Progenitor cell of endocrine pancreas (in vitro differentiated cells): ENCODE measurements around the gene TOB2. TPM values are rescaled to one million over a fixed set of nuclear protein-coding genes. Genes with fewer than 3 reads are reported as not detected.

Source experiments
- DNase-seq: peaks from one replicate; pipeline ENCODE4 v3.0.0; 2021; ENCODE audit warnings: low spot score; ENCODE audit not compliant: unreplicated experiment
- H3K27ac Mint-ChIP-seq: 2 replicates; pipeline ENCODE4 v1.8.0; 2021; ENCODE audit warnings: mild to moderate bottlenecking, moderate library complexity, mixed read lengths
- H3K27me3 Mint-ChIP-seq: 2 replicates; pipeline ENCODE4 v1.8.0; 2021; ENCODE audit warnings: mixed read lengths
- H3K36me3 Mint-ChIP-seq: 2 replicates; pipeline ENCODE4 v1.8.0; 2022; ENCODE audit warnings: mixed read lengths; ENCODE audit not compliant: insufficient read depth
- H3K4me1 Mint-ChIP-seq: 2 replicates; pipeline ENCODE4 v1.8.0; 2021; ENCODE audit warnings: low read depth, mixed read lengths
- H3K4me3 Mint-ChIP-seq: 2 replicates; pipeline ENCODE4 v1.8.0; 2021; ENCODE audit warnings: low read depth, mild to moderate bottlenecking, moderate library complexity, mixed read lengths
- H3K9me3 Mint-ChIP-seq: 2 replicates; pipeline ENCODE4 v1.8.0; 2021; ENCODE audit warnings: low read depth, mixed read lengths
- CTCF ChIP-seq: fragments of 200-600 bp; sonication (generic); IDR thresholded peaks from one replicate; pipeline ENCODE4 v1.5.0; 2021; ENCODE audit warnings: antibody characterized with exemption, mild to moderate bottlenecking; ENCODE audit not compliant: unreplicated experiment
- total RNA-seq: library from RNA; stranded (reverse); gene quantifications from 2 replicates; pipeline ENCODE4 v1.2.1, GENCODE V29; 2021

TOB2 gene
- total RNA-seq, 1 donor from 2014 or later, result 72.4 TPM

- Mint-ChIP-seq H3K9me3 (no peaks in the 10 kb centered on the region), H3K36me3 (no peaks in the 10 kb centered on the region), H3K4me1 (peaks cover 8% of the 10 kb centered on the region), H3K27ac (peak overlapping the region; percentile 21), H3K4me3 (no peak overlapping the region), H3K27me3 (no peaks in the 10 kb centered on the region)
- TF ChIP-seq CTCF, result no peak
- no peak for DNase-seq
Measured at GRCh38 chr22:41487037-41487935, 40.7 kb upstream of the TOB2 start.

- Mint-ChIP-seq H3K9me3 (no peaks in the 10 kb centered on the region), H3K27ac (no peak overlapping the region), H3K27me3 (no peaks in the 10 kb centered on the region), H3K36me3 (no peaks in the 10 kb centered on the region), H3K4me3 (no peak overlapping the region), H3K4me1 (peaks cover 5% of the 10 kb centered on the region)
- TF ChIP-seq CTCF, result no peak
- DNase-seq, result no peak
Measured at GRCh38 chr22:41485033-41485432, 38.4 kb upstream of the TOB2 start.

- no peak overlapping the region for H3K4me3 Mint-ChIP-seq
- H3K4me1 Mint-ChIP-seq, result peaks cover 3% of the 10 kb centered on the region
- no peak for TF ChIP-seq CTCF
- H3K27me3 Mint-ChIP-seq, result no peaks in the 10 kb centered on the region
- no peaks in the 10 kb centered on the region for H3K9me3 Mint-ChIP-seq
- no peaks in the 10 kb centered on the region for H3K36me3 Mint-ChIP-seq
- no peak for DNase-seq
- peak overlapping the region; percentile 72 for H3K27ac Mint-ChIP-seq
Measured at GRCh38 chr22:41482319-41482935, 35.8 kb upstream of the TOB2 start.

- Mint-ChIP-seq H3K4me3 (no peak overlapping the region), H3K36me3 (no peaks in the 10 kb centered on the region), H3K9me3 (no peaks in the 10 kb centered on the region), H3K27me3 (no peaks in the 10 kb centered on the region), H3K4me1 (no peaks in the 10 kb centered on the region), H3K27ac (no peak overlapping the region)
- TF ChIP-seq CTCF, result no peak
- DNase-seq, result no peak
Measured at GRCh38 chr22:41481925-41482318, 35.3 kb upstream of the TOB2 start.

GRCh38 chr22:41481131-41481830 is 34.7 kb upstream of the TOB2 start:
- H3K36me3 Mint-ChIP-seq, result no peaks in the 10 kb centered on the region
- H3K27me3 Mint-ChIP-seq, result no peaks in the 10 kb centered on the region
- no peaks in the 10 kb centered on the region for H3K4me1 Mint-ChIP-seq
- H3K27ac Mint-ChIP-seq, result no peak overlapping the region
- H3K4me3 Mint-ChIP-seq, result no peak overlapping the region
- no peak for DNase-seq
- no peak for TF ChIP-seq CTCF
- H3K9me3 Mint-ChIP-seq, result no peaks in the 10 kb centered on the region
